Nephron (organoid): ENCODE measurements around the gene SSR3.

Experiments used
- H3K27ac Mint-ChIP-seq, 3 experiments: 2 replicates each; pipeline ENCODE4 v1.8.0; 2020; ENCODE audit warnings: mixed read lengths in 3 of 3, mild to moderate bottlenecking in 2 of 3, moderate library complexity in 1 of 3
- H3K27me3 Mint-ChIP-seq: 2 replicates; pipeline ENCODE4 v1.8.0; 2021; ENCODE audit warnings: low read depth, mild to moderate bottlenecking, moderate library complexity, mixed read lengths
- H3K36me3 Mint-ChIP-seq: 2 replicates; pipeline ENCODE4 v1.8.0; 2020; ENCODE audit warnings: low read depth, mixed read lengths
- H3K4me1 Mint-ChIP-seq: 2 replicates; pipeline ENCODE4 v1.8.0; 2020; ENCODE audit warnings: mixed read lengths
- H3K4me3 Mint-ChIP-seq, 3 experiments: 2 replicates each; pipeline ENCODE4 v1.8.0; 2020; ENCODE audit warnings: mild to moderate bottlenecking in 3 of 3, mixed read lengths in 3 of 3, moderate library complexity in 2 of 3
- H3K9me3 Mint-ChIP-seq: 2 replicates; pipeline ENCODE4 v1.8.0; 2020; ENCODE audit warnings: mixed read lengths
- CTCF ChIP-seq, 3 experiments: fragments of 200-600 bp; sonication (generic); IDR thresholded peaks; one replicate each; pipeline ENCODE4 v1.5.0; 2021; ENCODE audit warnings: antibody characterized with exemption in 3 of 3; ENCODE audit not compliant: unreplicated experiment in 3 of 3

Gene SSR3

GRCh38 chr3:156536524-156537316, 18.2 kb downstream of the SSR3 start:
- Mint-ChIP-seq H3K27me3 (no peaks in the 10 kb centered on the region), H3K4me3 (no peak overlapping the region), H3K27ac (peak overlapping the region in 1 of 3 experiments; percentile 79), H3K4me1 (peaks cover 28% of the 10 kb centered on the region), H3K36me3 (peaks cover 6% of the 10 kb centered on the region), H3K9me3 (no peaks in the 10 kb centered on the region)
- no peak for TF ChIP-seq CTCF (IDR thresholded peaks at IDR 0.05; ENCODE audit: unreplicated experiment in 3 of 3)

- peak overlapping the region; percentile 78 to 97 (median 87) for H3K27ac Mint-ChIP-seq
- H3K9me3 Mint-ChIP-seq, result no peaks in the 10 kb centered on the region
- no peaks in the 10 kb centered on the region for H3K27me3 Mint-ChIP-seq
- H3K36me3 Mint-ChIP-seq, result peaks cover under 1% of the 10 kb centered on the region
- no peak for TF ChIP-seq CTCF (IDR thresholded peaks at IDR 0.05; ENCODE audit: unreplicated experiment in 3 of 3)
- peaks cover 28% of the 10 kb centered on the region for H3K4me1 Mint-ChIP-seq
- H3K4me3 Mint-ChIP-seq, result no peak overlapping the region
Measured at GRCh38 chr3:156535798-156536197, 19.1 kb downstream of the SSR3 start.

- Mint-ChIP-seq H3K9me3 (no peaks in the 10 kb centered on the region), H3K27ac (peak overlapping the region; percentile 78 to 97 (median 87)), H3K36me3 (no peaks in the 10 kb centered on the region), H3K4me3 (no peak overlapping the region), H3K4me1 (peaks cover 28% of the 10 kb centered on the region), H3K27me3 (peaks cover 5% of the 10 kb centered on the region)
- TF ChIP-seq CTCF (IDR thresholded peaks at IDR 0.05; ENCODE audit: unreplicated experiment in 3 of 3), result peak; percentile 15 to 40 (median 30)
Measured at GRCh38 chr3:156535162-156535627, 19.7 kb downstream of the SSR3 start.

- Mint-ChIP-seq H3K36me3 (no peaks in the 10 kb centered on the region), H3K4me1 (peaks cover 36% of the 10 kb centered on the region), H3K27ac (peak overlapping the region; percentile 22 to 97 (median 78)), H3K27me3 (peaks cover 12% of the 10 kb centered on the region), H3K9me3 (no peaks in the 10 kb centered on the region), H3K4me3 (no peak overlapping the region)
- TF ChIP-seq CTCF (IDR thresholded peaks at IDR 0.05; ENCODE audit: unreplicated experiment in 3 of 3), result no peak
Measured at GRCh38 chr3:156533205-156533604, 21.7 kb downstream of the SSR3 start.

- H3K36me3 Mint-ChIP-seq, result no peaks in the 10 kb centered on the region
- H3K27me3 Mint-ChIP-seq, result peaks cover 12% of the 10 kb centered on the region
- TF ChIP-seq CTCF (IDR thresholded peaks at IDR 0.05; ENCODE audit: unreplicated experiment in 3 of 3), result no peak
- H3K4me1 Mint-ChIP-seq, result peaks cover 37% of the 10 kb centered on the region
- no peak overlapping the region for H3K4me3 Mint-ChIP-seq
- H3K9me3 Mint-ChIP-seq, result no peaks in the 10 kb centered on the region
- peak overlapping the region in 2 of 3 experiments; percentile 22 to 97 for H3K27ac Mint-ChIP-seq
Measured at GRCh38 chr3:156532730-156533129, 22.2 kb downstream of the SSR3 start.

- peaks cover 31% of the 10 kb centered on the region for H3K4me1 Mint-ChIP-seq
- TF ChIP-seq CTCF (IDR thresholded peaks at IDR 0.05; ENCODE audit: unreplicated experiment in 3 of 3), result no peak
- H3K27ac Mint-ChIP-seq, result no peak overlapping the region
- peaks cover 12% of the 10 kb centered on the region for H3K27me3 Mint-ChIP-seq
- no peak overlapping the region for H3K4me3 Mint-ChIP-seq
- no peaks in the 10 kb centered on the region for H3K36me3 Mint-ChIP-seq
- no peaks in the 10 kb centered on the region for H3K9me3 Mint-ChIP-seq
Measured at GRCh38 chr3:156530980-156531379, 23.9 kb downstream of the SSR3 start.
